NAMALWA (cell line): ENCODE measurements around the gene GADL1.

Source experiments
- DNase-seq: peaks from one replicate; pipeline ENCODE4 v3.0.0-alpha.2; 2015; ENCODE audit warnings: low spot score

Gene GADL1

GRCh38 chr3:30873671-30874070 is 20.8 kb downstream of the GADL1 start:
- DNase-seq, result no peak

GRCh38 chr3:30872879-30873278 is 21.6 kb downstream of the GADL1 start:
- DNase-seq, result no peak

GRCh38 chr3:30871720-30872119 is 22.7 kb downstream of the GADL1 start:
- DNase-seq, result no peak

DNA sequence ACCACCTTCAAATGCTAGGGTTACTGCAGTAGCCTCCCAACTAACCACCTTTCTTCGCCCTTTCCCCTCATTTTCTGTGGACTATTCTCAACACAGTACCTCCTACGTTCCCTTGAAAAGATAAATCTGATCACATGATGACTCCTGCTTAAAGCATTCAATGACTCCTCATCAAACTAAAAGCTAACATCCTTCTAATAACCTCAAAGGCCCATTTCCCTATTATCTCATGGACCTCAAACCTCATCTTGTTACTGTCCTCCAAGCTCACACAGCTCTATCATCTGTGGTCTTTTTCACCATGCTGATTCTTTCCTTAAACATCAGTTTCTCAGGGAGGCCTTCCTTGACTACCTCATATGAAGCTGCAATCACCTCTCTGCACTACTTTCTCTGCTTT is 29.6 kb downstream of the GADL1 start:
- no peak for DNase-seq

- no peak for DNase-seq
Observed at GRCh38 chr3:30864132-30864531, 30.3 kb downstream of the GADL1 start.

DNA sequence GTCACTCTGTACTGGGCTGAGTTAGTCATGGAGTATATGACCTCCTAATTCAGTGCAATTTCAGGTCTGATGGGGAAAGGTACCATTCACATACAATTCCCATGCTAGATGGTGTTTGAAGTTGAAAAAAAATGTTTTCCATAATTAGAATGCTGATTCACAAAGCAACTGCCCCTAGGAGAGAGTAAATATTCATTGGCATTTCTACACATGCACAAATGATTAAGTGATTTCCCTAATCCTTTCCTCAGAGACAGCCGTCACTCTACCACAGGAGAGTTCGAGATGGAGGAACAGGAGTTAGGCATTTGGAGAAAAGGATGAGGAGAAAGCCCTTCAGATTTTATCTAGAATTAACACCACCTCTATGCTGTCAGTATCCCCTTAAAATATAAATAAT is 32.5 kb downstream of the GADL1 start:
- DNase-seq, result no peak

DNA sequence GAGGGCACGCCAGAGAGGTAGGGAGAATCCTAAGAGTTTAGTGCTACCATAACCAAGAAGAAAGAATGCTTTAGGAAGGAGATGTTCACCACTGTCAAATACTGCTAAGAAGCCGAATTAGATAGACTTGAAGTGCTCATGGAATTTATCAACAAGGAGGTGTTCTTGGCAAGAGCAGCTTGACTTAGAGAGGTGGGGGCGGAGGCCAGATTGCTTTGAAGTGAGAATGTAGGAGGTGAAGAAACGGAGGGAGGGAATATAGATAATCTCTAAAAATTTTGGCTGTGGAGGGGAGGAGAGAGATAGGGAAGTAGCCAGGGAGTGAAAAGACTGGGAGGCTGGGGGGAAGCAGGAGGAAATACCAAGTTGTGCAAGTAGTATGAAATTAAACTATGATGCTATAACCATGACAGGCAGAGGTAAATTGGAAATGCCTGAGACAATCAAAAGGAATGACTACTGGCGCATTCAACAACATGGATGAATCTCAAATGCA is 35.5 kb downstream of the GADL1 start:
- DNase-seq, result no peak

- no peak for DNase-seq
Observed at GRCh38 chr3:30855400-30856292, 38.8 kb downstream of the GADL1 start.

- no peak for DNase-seq
Observed at GRCh38 chr3:30852833-30853232, 41.6 kb downstream of the GADL1 start.

DNA sequence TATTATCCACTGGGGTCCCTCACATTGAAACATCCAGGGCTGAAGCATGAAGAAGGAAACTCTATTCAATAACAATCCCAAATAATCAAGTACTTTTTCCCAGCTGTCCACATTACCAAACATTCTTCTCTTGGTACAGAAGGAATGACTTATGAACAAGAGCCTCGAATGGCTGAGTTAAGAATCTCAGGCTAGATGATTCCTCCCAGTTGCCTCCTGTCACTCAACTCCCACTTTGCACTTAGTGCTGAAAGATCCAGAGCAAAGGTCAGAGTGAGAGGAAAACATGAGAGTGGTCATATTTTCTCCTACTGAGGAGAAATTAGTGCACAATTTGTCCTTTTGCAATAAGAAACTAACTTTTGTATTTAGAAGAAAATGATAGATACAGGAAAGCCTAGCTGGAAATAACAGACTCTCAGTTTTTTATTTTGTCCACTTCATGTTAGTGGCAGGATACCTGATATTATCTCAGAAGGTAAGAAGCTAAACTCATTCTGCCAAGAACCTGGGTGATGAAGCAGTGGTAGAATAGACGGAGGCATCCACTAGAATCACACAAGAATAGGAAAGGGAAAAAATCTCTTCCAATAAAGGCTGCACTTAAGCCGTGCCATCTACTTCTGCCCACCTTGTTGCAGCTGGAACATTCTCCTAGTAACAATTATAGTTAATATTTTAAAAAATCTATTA is 46.2 kb downstream of the GADL1 start:
- no peak for DNase-seq

GRCh38 chr3:30847592-30847991 is 46.9 kb downstream of the GADL1 start:
- no peak for DNase-seq

DNA sequence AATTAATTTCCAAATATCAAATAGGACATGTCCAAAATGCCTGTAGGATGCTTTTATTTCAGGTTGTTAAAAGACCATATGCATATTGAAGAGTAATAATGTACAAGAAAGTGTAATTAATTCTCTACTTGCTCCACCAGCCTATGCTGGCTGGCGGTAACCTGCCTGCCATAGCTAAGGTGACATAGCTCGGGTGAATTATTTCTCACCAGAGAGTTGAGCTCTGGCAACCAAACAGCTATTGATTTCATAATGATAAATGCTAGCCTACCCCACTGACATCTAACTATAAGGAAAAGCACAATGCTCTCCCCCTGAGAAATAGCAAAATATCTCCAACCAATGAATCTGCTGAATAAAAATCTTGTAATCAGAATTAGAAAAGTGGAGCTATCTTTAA is 48.9 kb downstream of the GADL1 start:
- DNase-seq, result no peak

DNA sequence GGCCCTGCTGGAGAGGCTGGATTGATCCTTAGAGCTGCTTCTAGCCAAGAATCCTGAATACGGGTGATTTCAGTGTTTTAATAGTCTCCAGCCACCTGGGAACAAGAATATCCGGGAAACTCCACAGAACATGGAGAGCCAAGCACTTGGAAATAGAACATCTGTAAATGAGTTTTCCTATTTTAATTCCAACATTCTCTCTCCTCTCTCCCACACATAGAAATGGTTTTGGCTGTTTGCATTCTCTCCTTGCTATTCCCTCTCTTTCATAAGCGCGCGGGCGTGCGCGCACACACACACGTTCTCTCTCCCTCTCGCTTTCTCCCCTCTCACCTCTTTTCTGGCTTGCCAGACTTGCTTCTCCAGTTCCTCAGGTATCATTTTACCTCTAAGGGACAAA is 50.6 kb downstream of the GADL1 start:
- no peak for DNase-seq

DNA sequence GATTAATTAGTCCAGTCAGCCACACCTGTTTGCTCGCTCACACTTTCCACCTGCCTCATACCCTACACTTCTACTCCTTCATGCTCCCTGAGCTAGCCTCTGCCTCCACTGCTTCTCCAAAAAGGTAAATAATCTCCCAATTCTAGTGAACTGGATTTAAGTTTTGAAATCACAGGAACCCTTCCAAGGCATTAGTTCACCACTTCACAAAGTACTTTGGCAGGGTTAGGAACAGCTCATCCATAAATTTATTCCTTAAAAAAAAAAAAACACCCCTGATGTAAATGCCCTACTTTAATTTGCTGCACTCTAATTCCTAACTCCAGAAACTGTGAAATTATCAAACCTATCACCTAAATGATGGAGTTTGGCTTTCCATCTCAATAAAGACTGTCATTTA is 58.3 kb downstream of the GADL1 start:
- no peak for DNase-seq

GRCh38 chr3:30835667-30836066 is 58.8 kb downstream of the GADL1 start:
- DNase-seq, result no peak

- no peak for DNase-seq
Observed at GRCh38 chr3:30832961-30833575, 61.4 kb downstream of the GADL1 start.

- DNase-seq, result no peak
Observed at GRCh38 chr3:30827080-30827479, 67.4 kb downstream of the GADL1 start.

DNA sequence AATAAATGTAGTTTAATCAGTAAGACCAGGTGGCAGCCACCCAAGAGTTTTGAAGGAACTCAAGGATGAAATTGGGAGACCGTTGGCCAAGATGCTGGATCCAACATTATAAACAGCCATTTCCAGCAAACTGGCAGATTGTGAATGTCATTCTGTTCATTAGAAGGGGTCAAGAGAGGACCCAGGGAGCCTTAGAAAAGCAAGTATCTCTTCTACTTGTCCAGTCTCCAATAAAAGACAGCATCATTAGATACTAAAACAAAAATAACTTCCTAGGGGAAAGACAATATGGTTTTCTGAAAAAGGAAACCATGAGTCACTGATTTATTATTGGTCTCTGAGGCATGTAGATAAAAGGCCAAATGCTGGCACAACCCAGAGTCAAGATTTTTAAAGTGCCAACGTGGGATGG is 67.9 kb downstream of the GADL1 start:
- DNase-seq, result no peak

DNA sequence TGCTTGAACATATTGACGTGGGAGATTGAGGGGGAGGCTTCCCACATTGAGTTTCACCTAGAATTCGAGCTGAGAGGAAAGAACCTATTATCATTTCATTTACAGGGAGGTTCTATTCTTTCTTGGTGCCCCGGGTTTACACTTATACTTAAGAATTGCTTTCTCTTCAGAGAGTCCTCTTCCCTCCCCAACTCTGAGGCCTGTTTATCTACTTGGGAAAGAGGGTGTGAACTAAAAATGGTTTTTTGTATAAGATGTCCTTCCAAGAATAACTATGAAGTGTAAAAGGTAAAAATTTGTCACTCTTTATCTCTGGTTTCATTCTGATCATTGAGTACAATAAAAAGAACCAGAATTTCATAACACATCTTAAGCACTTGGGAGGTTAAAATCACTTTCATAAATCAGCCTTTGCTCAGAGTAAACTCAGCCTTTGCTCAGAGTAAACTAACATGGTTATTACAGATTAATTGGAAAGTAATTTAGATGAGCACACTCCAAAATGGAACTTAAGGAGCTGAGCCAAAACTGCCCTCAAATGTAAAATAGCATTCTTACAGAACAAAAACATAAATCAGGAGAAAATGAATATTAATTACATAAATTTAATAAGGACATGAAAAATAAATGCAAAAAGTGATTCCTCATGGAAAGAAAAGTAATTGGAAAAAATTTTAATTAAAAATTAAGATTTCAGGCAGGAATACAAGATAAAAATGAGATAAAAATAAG is 75.2 kb downstream of the GADL1 start:
- DNase-seq, result no peak

GRCh38 chr3:30813734-30814133 is 80.7 kb downstream of the GADL1 start:
- DNase-seq, result no peak

- DNase-seq, result no peak
Observed at GRCh38 chr3:30811151-30811795, 83.2 kb downstream of the GADL1 start.

DNA sequence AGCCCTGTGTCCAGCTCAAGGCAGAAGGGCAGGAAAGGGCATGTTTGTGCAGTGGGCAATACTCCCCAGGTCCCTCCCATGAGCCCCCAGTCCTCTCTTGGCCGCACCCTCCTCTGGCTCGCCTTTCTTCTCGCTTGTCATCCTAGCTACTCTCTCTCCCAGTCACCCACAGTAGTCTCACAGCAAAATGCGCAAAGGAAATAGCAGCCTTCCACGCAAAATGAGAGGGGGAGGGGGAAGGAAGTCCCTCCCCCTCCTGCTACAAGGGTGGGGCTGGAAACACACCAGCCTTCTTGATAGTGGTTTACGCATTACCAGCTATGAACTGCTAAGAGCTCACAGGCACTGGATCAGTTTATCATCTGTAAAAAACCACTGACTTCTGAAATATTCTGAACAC is 83.8 kb downstream of the GADL1 start:
- DNase-seq, result no peak
